Measurements from ENCODE around the gene ANKRD49. TPM values are rescaled to one million over a fixed set of nuclear protein-coding genes. Genes with fewer than 3 reads are reported as not detected.
A peak's percentile ranks its signal among the peaks of the same experiment; 100 is the strongest.

The ANKRD49 gene
- total RNA-seq, 3 donors from 2014 or later = 15.1 to 17.9 (median 16.3) TPM

- DNase-seq = no peak
- Histone ChIP-seq H3K4me3 (no peak overlapping the region), H3K36me3 (ENCODE audit: low read depth) (no peaks in the 10 kb centered on the region), H3K4me1 (ENCODE audit: low read depth) (peaks cover 1% of the 10 kb centered on the region), H3K9me3 (no peaks in the 10 kb centered on the region)
- ATAC-seq = no peak
- intact Hi-C loops (cut with DNase I, micrococcal nuclease) = no loop called here
- no peak for TF ChIP-seq CTCF (IDR thresholded peaks at IDR 0.05)
Measured at GRCh38 chr11:94518300-94518699, 24.5 kb downstream of the ANKRD49 start.

- Histone ChIP-seq H3K9me3 (no peaks in the 10 kb centered on the region), H3K4me1 (ENCODE audit: low read depth) (no peaks in the 10 kb centered on the region), H3K4me3 (no peak overlapping the region), H3K36me3 (ENCODE audit: low read depth) (no peaks in the 10 kb centered on the region)
- TF ChIP-seq CTCF (IDR thresholded peaks at IDR 0.05) = peak; percentile 14
- intact Hi-C loops (cut with DNase I, micrococcal nuclease) = loop anchor here (5.0 to 10.0 kb wide), 2 partner anchors 83 to 375 kb away; no protein-coding TSS in a partner anchor
- peak in 1 of 3 donors; percentile 58 for DNase-seq
- ATAC-seq = peak; percentile 54
Measured at GRCh38 chr11:94519478-94520084, 25.8 kb downstream of the ANKRD49 start.

DNA sequence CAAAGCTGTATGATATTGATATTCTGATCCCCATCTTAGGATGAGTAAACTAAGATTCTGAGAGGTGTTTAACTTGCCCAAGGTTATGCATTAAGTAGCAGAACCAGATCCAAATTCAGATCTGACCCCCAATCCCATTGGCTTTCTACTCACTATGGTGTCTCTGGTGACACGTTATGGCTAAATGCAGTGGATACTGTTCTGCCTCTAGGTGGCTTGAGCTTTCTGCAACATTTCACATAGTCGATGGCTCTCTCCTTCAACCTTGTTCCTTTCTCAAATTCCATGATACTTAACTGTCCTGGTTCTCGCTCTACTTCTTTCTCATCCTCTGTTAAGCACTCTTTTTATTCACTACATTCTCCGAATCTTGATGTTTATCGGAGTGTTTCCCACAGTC is 27.9 kb downstream of the ANKRD49 start:
- no peak for DNase-seq

DNA sequence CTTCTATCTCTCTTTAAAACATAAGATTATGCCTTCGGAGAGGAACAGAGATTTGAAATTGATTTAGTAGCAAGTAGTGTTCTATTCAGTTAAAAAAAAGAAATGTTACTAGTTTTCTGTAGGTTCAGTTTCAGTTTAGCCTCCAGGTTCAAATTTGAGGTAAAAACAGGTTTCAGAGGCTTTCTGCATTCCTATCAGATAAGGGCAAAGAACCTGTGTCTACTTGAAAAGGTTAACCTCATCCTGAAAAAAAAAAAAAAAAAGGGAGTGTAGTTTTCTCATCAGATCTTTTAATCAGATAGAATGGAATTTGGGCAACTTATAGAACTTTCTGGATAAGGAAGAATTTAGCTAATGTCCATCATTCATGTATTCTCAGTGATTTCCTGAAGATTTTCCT is 30.6 kb downstream of the ANKRD49 start:
- no peak for TF ChIP-seq CTCF (IDR thresholded peaks at IDR 0.05)
- H3K4me1 ChIP-seq (ENCODE audit: low read depth) = peaks cover 3% of the 10 kb centered on the region
- H3K9me3 ChIP-seq = no peaks in the 10 kb centered on the region
- H3K4me3 ChIP-seq = no peak overlapping the region
- ATAC-seq (no peak), DNase-seq (no peak)
- intact Hi-C loops (cut with DNase I, micrococcal nuclease) = loop anchor here (5.0 to 10.0 kb wide), 2 partner anchors 78 to 370 kb away; no protein-coding TSS in a partner anchor
- H3K36me3 ChIP-seq (ENCODE audit: low read depth) = no peaks in the 10 kb centered on the region

More for the DNA sequence above, 27.9 kb downstream of the ANKRD49 start:
- peak; percentile 24 for TF ChIP-seq CTCF (IDR thresholded peaks at IDR 0.05)
- peaks cover 3% of the 10 kb centered on the region for H3K4me1 ChIP-seq (ENCODE audit: low read depth)
- no peak overlapping the region for H3K4me3 ChIP-seq
- H3K36me3 ChIP-seq (ENCODE audit: low read depth) = no peaks in the 10 kb centered on the region
- ATAC-seq = peak; percentile 84
- intact Hi-C loops (cut with DNase I, micrococcal nuclease) = loop anchor here (5.0 to 10.0 kb wide), 2 partner anchors 81 to 373 kb away; no protein-coding TSS in a partner anchor
- no peaks in the 10 kb centered on the region for H3K9me3 ChIP-seq

DNA sequence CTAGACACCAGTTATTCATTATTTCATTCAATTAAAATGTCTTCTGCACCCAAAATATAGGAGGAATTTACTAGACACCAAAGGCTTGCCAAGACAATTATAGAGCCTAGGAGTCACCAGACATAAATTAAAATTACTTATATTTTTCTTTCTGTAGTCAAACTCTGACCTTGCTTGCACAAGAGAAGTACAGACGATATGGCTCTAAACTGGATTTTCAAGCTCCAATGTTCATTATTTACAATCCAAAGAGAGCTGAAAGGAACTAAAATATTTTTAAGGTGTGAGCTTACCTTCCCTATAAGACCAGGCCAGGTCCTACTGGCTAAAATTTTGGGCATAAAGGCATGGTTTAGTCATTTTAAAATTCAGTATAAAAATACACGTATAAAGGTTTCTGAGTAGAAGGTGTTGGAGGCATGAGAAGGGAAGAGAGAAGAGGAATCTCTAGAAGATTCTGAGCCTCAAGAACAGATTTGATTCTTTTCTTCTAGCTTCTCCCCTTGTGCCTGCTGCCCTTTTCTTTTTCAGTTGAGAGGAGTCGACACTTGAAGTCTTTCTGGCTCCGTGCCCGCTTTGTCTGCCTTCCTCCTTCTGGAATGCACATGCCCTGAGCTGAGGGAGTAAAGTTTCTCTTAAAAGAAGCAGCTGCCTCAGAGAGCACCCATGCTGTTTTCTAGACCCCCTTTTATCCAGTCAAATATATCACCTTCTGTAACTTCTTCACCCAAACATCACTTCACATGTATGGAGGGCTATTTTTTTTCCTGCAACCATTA is 32.0 kb downstream of the ANKRD49 start:
- no peak for TF ChIP-seq CTCF (IDR thresholded peaks at IDR 0.05)
- H3K36me3 ChIP-seq (ENCODE audit: low read depth) = no peaks in the 10 kb centered on the region
- ATAC-seq (peak; percentile 73), DNase-seq (peak; percentile 81 to 92 (median 84))
- no peaks in the 10 kb centered on the region for H3K9me3 ChIP-seq
- intact Hi-C loops (cut with DNase I, micrococcal nuclease) = loop anchor here in 1 of 2 donors (10.0 kb wide), 1 partner anchor 369 kb away; no protein-coding TSS in a partner anchor
- H3K4me1 ChIP-seq (ENCODE audit: low read depth) = peaks cover 3% of the 10 kb centered on the region
- no peak overlapping the region for H3K4me3 ChIP-seq
